ENCODE results near the gene SORCS3.

Gene SORCS3

DNA sequence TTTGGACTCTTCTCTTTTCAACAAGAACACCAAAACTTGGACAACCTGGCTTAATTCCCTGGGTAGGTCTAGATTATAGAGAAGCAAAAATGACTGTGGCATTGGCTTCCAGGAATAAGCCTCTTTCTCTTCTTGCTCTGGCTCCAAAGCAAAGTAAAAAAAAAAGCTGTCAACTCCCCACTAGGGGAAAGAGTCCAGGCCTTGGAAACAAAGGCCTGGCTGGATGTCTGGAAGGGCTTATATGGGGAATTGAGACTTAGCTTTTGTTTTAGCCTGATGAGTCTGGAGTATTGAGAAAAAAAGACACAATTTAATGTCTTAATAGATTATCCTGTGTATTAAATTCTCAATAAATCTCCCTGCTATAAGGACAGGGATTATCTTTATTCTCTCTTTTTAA is 300.6 kb downstream of the SORCS3 start:
- no peak overlapping the region for H3K4me3 ChIP-seq (ENCODE audit: low read depth, low read length)

GRCh38 chr10:104947314-104947713 is 306.2 kb downstream of the SORCS3 start:
- TF ChIP-seq, protein P1, sequence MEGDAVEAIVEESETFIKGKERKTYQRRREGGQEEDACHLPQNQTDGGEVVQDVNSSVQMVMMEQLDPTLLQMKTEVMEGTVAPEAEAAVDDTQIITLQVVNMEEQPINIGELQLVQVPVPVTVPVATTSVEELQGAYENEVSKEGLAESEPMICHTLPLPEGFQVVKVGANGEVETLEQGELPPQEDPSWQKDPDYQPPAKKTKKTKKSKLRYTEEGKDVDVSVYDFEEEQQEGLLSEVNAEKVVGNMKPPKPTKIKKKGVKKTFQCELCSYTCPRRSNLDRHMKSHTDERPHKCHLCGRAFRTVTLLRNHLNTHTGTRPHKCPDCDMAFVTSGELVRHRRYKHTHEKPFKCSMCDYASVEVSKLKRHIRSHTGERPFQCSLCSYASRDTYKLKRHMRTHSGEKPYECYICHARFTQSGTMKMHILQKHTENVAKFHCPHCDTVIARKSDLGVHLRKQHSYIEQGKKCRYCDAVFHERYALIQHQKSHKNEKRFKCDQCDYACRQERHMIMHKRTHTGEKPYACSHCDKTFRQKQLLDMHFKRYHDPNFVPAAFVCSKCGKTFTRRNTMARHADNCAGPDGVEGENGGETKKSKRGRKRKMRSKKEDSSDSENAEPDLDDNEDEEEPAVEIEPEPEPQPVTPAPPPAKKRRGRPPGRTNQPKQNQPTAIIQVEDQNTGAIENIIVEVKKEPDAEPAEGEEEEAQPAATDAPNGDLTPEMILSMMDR (IDR thresholded peaks at IDR 0.05; ENCODE audit: low read depth, low read length) = no peak
- no peak overlapping the region for H3K4me3 ChIP-seq (ENCODE audit: low read depth, low read length)

More for the DNA sequence above, 300.6 kb downstream of the SORCS3 start:
- TF ChIP-seq, protein P1 (IDR thresholded peaks at IDR 0.05; ENCODE audit: low read depth, low read length) = no peak

DNA sequence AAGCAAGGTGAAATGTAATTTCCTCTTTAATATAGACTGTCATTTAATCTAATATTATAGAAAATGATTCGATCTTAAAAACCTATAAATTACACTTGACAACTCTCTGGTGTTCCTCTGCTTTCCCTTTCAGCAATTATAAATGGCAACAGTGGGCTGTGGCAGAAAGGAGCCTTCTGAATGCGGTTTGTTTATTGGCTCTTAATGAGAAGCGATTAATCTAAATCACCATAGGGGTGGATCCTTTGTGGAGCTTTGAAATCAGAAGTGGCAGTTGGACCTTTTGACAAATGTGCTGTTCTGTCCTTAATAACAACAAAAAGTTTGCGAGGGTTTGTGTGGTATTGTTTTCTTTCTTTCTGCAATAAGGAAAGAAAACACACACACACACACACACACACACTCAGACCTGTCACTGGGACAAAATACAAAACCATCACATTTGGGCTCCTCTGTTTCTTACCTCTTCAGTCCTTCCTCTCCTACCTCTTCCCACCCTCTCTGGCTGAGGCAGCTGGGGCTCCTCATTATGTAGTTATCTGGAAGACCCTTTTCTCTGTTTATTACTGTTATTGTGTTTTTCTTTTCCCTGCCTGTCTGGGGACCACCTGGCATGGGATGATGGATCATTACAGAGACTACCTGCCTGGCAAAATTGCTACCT is 316.2 kb downstream of the SORCS3 start:
- H3K4me3 ChIP-seq (ENCODE audit: low read depth, low read length) = no peak overlapping the region
- TF ChIP-seq, protein P1 (IDR thresholded peaks at IDR 0.05; ENCODE audit: low read depth, low read length) = no peak

DNA sequence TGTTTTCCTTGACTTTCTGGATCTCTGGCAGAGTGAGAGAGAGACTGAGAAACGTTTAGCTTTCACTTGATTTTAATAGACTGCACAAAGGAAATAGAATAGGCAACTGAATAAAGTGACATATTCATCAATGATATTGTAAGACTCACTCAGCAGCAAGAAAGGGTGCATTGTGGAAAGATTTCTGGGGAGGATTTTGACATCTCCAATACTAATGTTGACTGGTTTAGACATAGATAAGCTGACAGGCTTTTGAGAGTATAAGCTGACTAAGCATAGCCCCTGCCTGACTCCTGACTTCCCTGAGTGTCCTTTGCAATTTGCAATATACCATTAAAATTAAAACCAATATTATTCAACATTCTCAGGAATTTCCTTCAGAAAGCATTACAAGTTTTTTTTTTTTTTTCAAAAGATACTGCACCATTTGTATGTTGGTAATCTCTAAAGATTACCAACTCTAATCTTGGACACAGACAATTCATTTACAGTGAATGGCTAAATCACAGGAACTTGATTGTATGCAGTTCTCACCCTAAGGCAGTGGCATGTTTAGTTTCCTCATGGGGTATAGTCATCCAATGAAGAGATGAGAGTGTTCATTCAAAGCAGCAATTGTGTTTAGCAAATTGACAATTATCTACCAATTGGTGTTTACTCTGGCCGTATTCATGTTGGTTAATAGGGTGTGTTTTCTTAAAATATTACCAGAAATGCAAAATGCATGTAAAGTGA is 325.6 kb downstream of the SORCS3 start:
- no peak overlapping the region for H3K4me3 ChIP-seq (ENCODE audit: low read depth, low read length)
- TF ChIP-seq, protein P1 (IDR thresholded peaks at IDR 0.05; ENCODE audit: low read depth, low read length) = no peak

GRCh38 chr10:104980368-104980767 is 339.3 kb downstream of the SORCS3 start:
- no peak overlapping the region for H3K4me3 ChIP-seq (ENCODE audit: low read depth, low read length)
- TF ChIP-seq, protein P1 (IDR thresholded peaks at IDR 0.05; ENCODE audit: low read depth, low read length) = no peak

GRCh38 chr10:104981995-104982394 is 340.9 kb downstream of the SORCS3 start:
- H3K4me3 ChIP-seq (ENCODE audit: low read depth, low read length) = no peak overlapping the region
- TF ChIP-seq, protein P1 (IDR thresholded peaks at IDR 0.05; ENCODE audit: low read depth, low read length) = no peak

GRCh38 chr10:104988686-104989085 is 347.6 kb downstream of the SORCS3 start:
- no peak overlapping the region for H3K4me3 ChIP-seq (ENCODE audit: low read depth, low read length)

More at GRCh38 chr10:104988686-104989085, 347.6 kb downstream of the SORCS3 start:
- TF ChIP-seq, protein P1 (IDR thresholded peaks at IDR 0.05; ENCODE audit: low read depth, low read length) = no peak

Measured in WI38 (cell line).